Liver (tissue), 9 donors: Measurements from ENCODE around the gene GRM3. TPM values are rescaled to one million over a fixed set of nuclear protein-coding genes. Genes with fewer than 3 reads are reported as not detected.

Experiments used
- DNase-seq: peaks from one replicate; pipeline ENCODE4 v3.0.0-alpha.2; 2017; ENCODE audit warnings: low spot score
- H3K27ac ChIP-seq, 2 donors: one replicate each; pipeline ENCODE4 v1.7.0; 2013; ENCODE audit warnings: inconsistent platforms in 2 of 2, low read length in 2 of 2, control low read depth in 1 of 2, low read depth in 1 of 2, mild to moderate bottlenecking in 1 of 2
- H3K27me3 ChIP-seq, 4 donors: one replicate each; pipeline versions ENCODE4 v1.6.1 to v1.7.0; 2013; ENCODE audit warnings: low read length in 3 of 4, inconsistent platforms in 1 of 4, mild to moderate bottlenecking in 1 of 4, moderate library complexity in 1 of 4; ENCODE audit not compliant: control insufficient read depth in 4 of 4, insufficient read depth in 4 of 4
- H3K36me3 ChIP-seq, 4 donors: one replicate each; pipeline versions ENCODE4 v1.6.1 to v1.7.0; 2013; ENCODE audit warnings: low read length in 3 of 4, mild to moderate bottlenecking in 3 of 4, low read depth in 1 of 4, moderate library complexity in 1 of 4; ENCODE audit not compliant: control insufficient read depth in 4 of 4, insufficient read depth in 3 of 4
- H3K4me1 ChIP-seq, 4 donors: one replicate each; pipeline versions ENCODE4 v1.6.1 to v1.7.0; 2013; ENCODE audit warnings: low read length in 3 of 4, mild to moderate bottlenecking in 3 of 4, moderate library complexity in 1 of 4; ENCODE audit not compliant: control insufficient read depth in 4 of 4, insufficient read depth in 4 of 4
- H3K4me3 ChIP-seq, 3 donors: one replicate each; pipeline versions ENCODE4 v1.6.1 to v1.7.0; 2013; ENCODE audit warnings: low read length in 3 of 3, control low read depth in 1 of 3, low read depth in 1 of 3, mild to moderate bottlenecking in 1 of 3
- H3K9ac ChIP-seq, 2 donors: one replicate each; pipeline ENCODE4 v1.7.0; 2013; ENCODE audit warnings: low read length in 2 of 2, mild to moderate bottlenecking in 2 of 2, moderate library complexity in 2 of 2, control low read depth in 1 of 2, low read depth in 1 of 2
- H3K9me3 ChIP-seq, 4 donors: one replicate each; pipeline versions ENCODE4 v1.6.1 to v1.7.0; 2013; ENCODE audit warnings: low read length in 3 of 4; ENCODE audit not compliant: control insufficient read depth in 4 of 4
- ATF3 ChIP-seq: IDR thresholded peaks from 2 replicates; pipeline ENCODE4 v1.6.1; 2016; ENCODE audit warnings: antibody characterized with exemption
- CTCF ChIP-seq: fragments of 150-350 bp; IDR thresholded peaks from 2 replicates; pipeline ENCODE4 v1.5.1; 2017; ENCODE audit warnings: improper control_type of control experiment, low read depth, low read length; ENCODE audit not compliant: missing input control
- EGR1 ChIP-seq, 2 donors: IDR thresholded peaks; 2 replicates each; pipeline ENCODE4 v1.6.1; 2016 to 2018; ENCODE audit warnings: antibody characterized with exemption in 2 of 2, low read depth in 2 of 2
- FOXA1 ChIP-seq: IDR thresholded peaks from 2 replicates; pipeline ENCODE4 v1.6.1; 2016; ENCODE audit warnings: antibody characterized with exemption
- FOXA2 ChIP-seq: IDR thresholded peaks from 2 replicates; pipeline ENCODE4 v1.6.1; 2016; ENCODE audit warnings: antibody characterized with exemption
- GABPA ChIP-seq, 2 donors: IDR thresholded peaks in 1 of 2; conservative IDR thresholded peaks in 1 of 2; 2 replicates each; pipeline ENCODE4 v1.6.1; 2016; ENCODE audit warnings: antibody characterized with exemption in 2 of 2, mild to moderate bottlenecking in 1 of 2, moderate library complexity in 1 of 2
- HNF4G ChIP-seq: IDR thresholded peaks from 2 replicates; pipeline ENCODE4 v1.6.1; 2016; ENCODE audit warnings: antibody characterized with exemption
- JUND ChIP-seq, 2 donors: IDR thresholded peaks; 2 replicates each; pipeline ENCODE4 v1.6.1; 2016; ENCODE audit warnings: antibody characterized with exemption in 2 of 2
- MAX ChIP-seq: IDR thresholded peaks from 2 replicates; pipeline ENCODE4 v1.6.1; 2016; ENCODE audit warnings: antibody characterized with exemption
- NR2F2 ChIP-seq: IDR thresholded peaks from 2 replicates; pipeline ENCODE4 v1.6.1; 2016; ENCODE audit warnings: antibody characterized with exemption
- RAD21 ChIP-seq, 2 donors: IDR thresholded peaks; 2 replicates each; pipeline ENCODE4 v1.6.1; 2016; ENCODE audit warnings: antibody characterized with exemption in 2 of 2, mild to moderate bottlenecking in 2 of 2
- REST ChIP-seq: IDR thresholded peaks from 2 replicates; pipeline ENCODE4 v1.6.1; 2016; ENCODE audit warnings: antibody characterized with exemption, mild to moderate bottlenecking
- RXRA ChIP-seq, 2 donors: IDR thresholded peaks; 2 replicates each; pipeline ENCODE4 v1.6.1; 2017 to 2018; ENCODE audit warnings: antibody characterized with exemption in 2 of 2, mild to moderate bottlenecking in 1 of 2
- SP1 ChIP-seq: IDR thresholded peaks from 2 replicates; pipeline ENCODE4 v1.6.1; 2018; ENCODE audit warnings: antibody characterized with exemption, mild to moderate bottlenecking
- TAF1 ChIP-seq: conservative IDR thresholded peaks from 2 replicates; pipeline ENCODE4 v1.6.1; 2016; ENCODE audit warnings: antibody characterized with exemption, mild to moderate bottlenecking
- YY1 ChIP-seq: IDR thresholded peaks from 2 replicates; pipeline ENCODE4 v1.6.1; 2016; ENCODE audit warnings: antibody characterized with exemption, mild to moderate bottlenecking
- ZBTB33 ChIP-seq: IDR thresholded peaks from 2 replicates; pipeline ENCODE4 v1.6.1; 2016; ENCODE audit warnings: antibody characterized with exemption
- WGBS: extraction: QIAGEN DNeasy Blood & Tissue Kit; methylation state at CpG from one replicate; pipeline ENCODE4 v1.1.7; 2013; 5-methylcytosine and 5-hydroxymethylcytosine counted together
- polyA plus RNA-seq, 2 donors: library from polyadenylated mRNA; stranded (reverse) in 1 of 2; unstranded in 1 of 2; fragments of 200-250 nt in 1 of 2; fragments of >200 nt in 1 of 2; fragmentation: Nextera tagmentation in 1 of 2; extraction: Ambion mirVana in 1 of 2; gene quantifications; one replicate each; pipeline versions ENCODE4 v1.2.1 to v1.2.3, GENCODE V29; 2013 to 2015
- total RNA-seq, 2 donors: library from RNA; depleted of rRNA; stranded (reverse); fragments of >200 nt; gene quantifications; one replicate each; pipeline ENCODE4 v1.2.3, GENCODE V29; 2014
- donor health status: healthy.
- donor health status: healthy.
- donor health status: healthy.
- donor health status: healthy.
- donor health status: healthy.

The GRM3 gene
- total and polyA plus RNA-seq, 4 donors, result 0.08 to 0.09 TPM; not detected in 2

- no peak for TF ChIP-seq REST
- no peak for TF ChIP-seq NR2F2
Observed at GRCh38 chr7:86863452-86863851, 219.7 kb downstream of the GRM3 start (continued).

GRCh38 chr7:86867163-86867762 lies 223.6 kb downstream of the GRM3 start:
- no peak for TF ChIP-seq EGR1 (IDR thresholded peaks at IDR 0.05; ENCODE audit: low read depth in 2 of 2)
- no peak for TF ChIP-seq ATF3
- TF ChIP-seq ZBTB33, result no peak
- Histone ChIP-seq H3K4me1 (peaks cover 0 to 1% (median 0%) of the 10 kb centered on the region in 4 donors), H3K9me3 (peaks cover 0 to 8% (median 0%) of the 10 kb centered on the region in 4 donors), H3K36me3 (no peaks in the 10 kb centered on the region), H3K4me3 (no peak overlapping the region), H3K27me3 (no peaks in the 10 kb centered on the region), H3K27ac (no peak overlapping the region), H3K9ac (no peak overlapping the region)
- DNase-seq, result no peak
- WGBS, result 68% methylated on average over 5 of the region's 5 CpGs

GRCh38 chr7:86876146-86876545 lies 232.4 kb downstream of the GRM3 start:
- Histone ChIP-seq H3K27me3 (no peaks in the 10 kb centered on the region), H3K4me3 (no peak overlapping the region), H3K36me3 (no peaks in the 10 kb centered on the region), H3K9me3 (no peaks in the 10 kb centered on the region), H3K4me1 (no peaks in the 10 kb centered on the region), H3K27ac (no peak overlapping the region), H3K9ac (no peak overlapping the region)
- no peak for DNase-seq
- TF ChIP-seq CTCF (no peak), SP1 (no peak), NR2F2 (no peak), GABPA (IDR thresholded peaks at IDR 0.05 in 1 of 2, conservative IDR thresholded peaks at IDR 0.05 in 1 of 2) (no peak), FOXA2 (no peak), JUND (IDR thresholded peaks at IDR 0.05) (no peak), RXRA (IDR thresholded peaks at IDR 0.05) (no peak), YY1 (no peak), FOXA1 (no peak), RAD21 (IDR thresholded peaks at IDR 0.05) (no peak), ZBTB33 (no peak), REST (no peak), TAF1 (no peak), MAX (no peak), EGR1 (IDR thresholded peaks at IDR 0.05; ENCODE audit: low read depth in 2 of 2) (no peak), HNF4G (no peak)
